GM13976 (cell line): ENCODE data around the gene ZSCAN5B.

Experiments used
- DNase-seq: peaks from one replicate; pipeline ENCODE4 v3.0.0; 2012; ENCODE audit warnings: low spot score
- in situ Hi-C: fragments of 300-500 bp; cut with MboI; formaldehyde crosslinking; loops from one replicate; pipeline ENCODE4 v1.12.0; 2022; ENCODE audit warnings: low sequenced_read_pairs, mixed read lengths, inconsistent platforms; ENCODE audit not compliant: unreplicated experiment
- TF ChIP-seq, protein P1 (sequence below): IDR thresholded peaks from 2 replicates; pipeline ENCODE4 v1.5.1; 2012; ENCODE audit warnings: borderline replicate concordance, mild to moderate bottlenecking; ENCODE audit not compliant: insufficient read depth; ENCODE audit errors: extremely low read depth, missing control alignments, control extremely low read depth

Gene ZSCAN5B

DNA sequence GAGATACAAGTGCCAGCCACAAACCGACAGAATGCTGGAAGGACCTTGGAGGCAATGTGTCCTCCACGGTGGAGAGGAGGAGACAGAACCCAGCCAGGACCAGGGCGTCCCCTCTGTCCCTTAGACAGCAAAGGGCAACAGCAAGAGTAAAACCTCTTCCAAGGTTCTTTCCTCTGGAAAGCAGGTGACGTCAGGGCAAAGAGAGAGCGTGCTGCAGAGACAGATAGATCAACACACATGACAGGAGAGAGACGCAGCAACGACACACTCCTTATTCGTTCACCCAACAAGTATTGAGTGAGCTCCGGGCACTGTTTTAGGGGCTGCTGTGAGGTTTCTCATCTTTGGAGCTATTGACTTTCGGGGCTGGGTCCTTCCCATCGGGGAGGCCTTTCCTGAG, 23.0 kb downstream of the ZSCAN5B start:
- in situ Hi-C loops, result loop anchor here (10.0 kb wide), 1 partner anchor 100 kb away; no protein-coding TSS in a partner anchor
- TF ChIP-seq, protein P1, sequence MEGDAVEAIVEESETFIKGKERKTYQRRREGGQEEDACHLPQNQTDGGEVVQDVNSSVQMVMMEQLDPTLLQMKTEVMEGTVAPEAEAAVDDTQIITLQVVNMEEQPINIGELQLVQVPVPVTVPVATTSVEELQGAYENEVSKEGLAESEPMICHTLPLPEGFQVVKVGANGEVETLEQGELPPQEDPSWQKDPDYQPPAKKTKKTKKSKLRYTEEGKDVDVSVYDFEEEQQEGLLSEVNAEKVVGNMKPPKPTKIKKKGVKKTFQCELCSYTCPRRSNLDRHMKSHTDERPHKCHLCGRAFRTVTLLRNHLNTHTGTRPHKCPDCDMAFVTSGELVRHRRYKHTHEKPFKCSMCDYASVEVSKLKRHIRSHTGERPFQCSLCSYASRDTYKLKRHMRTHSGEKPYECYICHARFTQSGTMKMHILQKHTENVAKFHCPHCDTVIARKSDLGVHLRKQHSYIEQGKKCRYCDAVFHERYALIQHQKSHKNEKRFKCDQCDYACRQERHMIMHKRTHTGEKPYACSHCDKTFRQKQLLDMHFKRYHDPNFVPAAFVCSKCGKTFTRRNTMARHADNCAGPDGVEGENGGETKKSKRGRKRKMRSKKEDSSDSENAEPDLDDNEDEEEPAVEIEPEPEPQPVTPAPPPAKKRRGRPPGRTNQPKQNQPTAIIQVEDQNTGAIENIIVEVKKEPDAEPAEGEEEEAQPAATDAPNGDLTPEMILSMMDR, result no peak
- DNase-seq, result no peak

DNA sequence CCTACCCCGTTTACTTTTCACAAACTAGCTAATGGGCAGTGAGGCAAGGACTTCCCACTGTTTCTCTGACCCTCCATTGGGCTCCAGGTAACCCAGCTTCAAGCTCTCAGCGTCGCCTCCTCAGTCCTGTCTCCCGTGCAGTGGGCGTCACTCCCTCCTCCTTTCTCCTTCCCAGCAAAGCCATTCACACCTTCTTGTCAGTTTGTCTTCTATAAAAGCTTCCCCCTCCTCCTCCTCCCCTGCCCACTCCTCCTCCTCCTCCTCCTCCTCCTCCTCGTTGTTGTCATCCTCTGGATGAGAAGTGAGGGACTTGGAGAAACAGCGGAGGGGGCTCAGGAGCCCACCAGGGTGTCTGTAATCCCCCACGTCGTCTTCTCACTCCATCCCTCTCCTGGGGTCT, 23.5 kb downstream of the ZSCAN5B start:
- no peak for DNase-seq
- TF ChIP-seq, protein P1, result no peak
- in situ Hi-C loops, result loop anchor here (10.0 kb wide), 1 partner anchor 99 kb away; no protein-coding TSS in a partner anchor

DNA sequence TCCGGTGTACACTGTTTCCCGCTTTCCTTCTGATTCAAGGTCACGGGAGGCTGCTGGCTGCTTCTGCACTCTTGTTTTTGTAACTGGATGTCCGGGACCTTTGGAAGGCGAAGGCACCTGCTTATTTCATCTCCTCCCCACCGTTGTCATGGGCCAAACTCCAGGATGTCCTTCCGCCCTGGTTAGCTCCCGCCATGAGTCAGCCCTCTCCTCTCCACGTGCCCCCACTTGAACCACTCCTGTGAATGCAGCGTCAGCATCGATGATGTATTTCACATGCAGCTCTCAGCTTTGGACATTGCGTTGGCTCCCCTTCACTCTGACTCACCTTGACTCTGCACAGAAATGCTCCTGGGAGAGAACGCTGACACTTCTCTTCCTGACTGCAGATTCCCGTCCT, 27.3 kb downstream of the ZSCAN5B start:
- TF ChIP-seq, protein P1, result no peak
- in situ Hi-C loops, result loop anchor here (10.0 kb wide), 1 partner anchor 95 kb away; no protein-coding TSS in a partner anchor
- DNase-seq, result no peak

DNA sequence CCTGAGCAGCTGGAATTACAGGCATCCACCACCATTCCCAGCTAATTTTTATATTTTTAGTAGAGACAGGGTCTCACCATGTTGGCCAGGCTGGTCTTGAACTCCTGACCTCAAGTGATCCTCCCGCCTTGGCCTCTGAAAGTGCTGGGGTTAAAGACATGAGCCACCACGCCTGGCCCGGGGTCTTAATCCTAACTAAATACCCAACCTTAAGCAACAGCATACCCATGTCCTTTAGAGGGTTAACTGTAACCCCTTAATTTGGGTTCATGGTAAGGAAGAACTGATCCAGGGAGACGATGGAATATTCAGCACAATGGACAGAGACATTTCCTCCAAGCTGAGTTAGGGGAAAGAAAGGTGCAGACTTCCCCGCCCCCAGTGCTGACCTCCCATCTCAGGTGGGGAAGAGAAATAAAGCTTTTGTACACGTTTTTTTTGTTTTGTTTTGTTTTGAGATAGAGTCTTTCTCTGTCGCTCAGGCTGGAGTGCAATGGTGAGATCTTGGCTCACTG, 30.5 kb downstream of the ZSCAN5B start:
- in situ Hi-C loops, result no loop called here
- DNase-seq, result no peak
- TF ChIP-seq, protein P1, result no peak

DNA sequence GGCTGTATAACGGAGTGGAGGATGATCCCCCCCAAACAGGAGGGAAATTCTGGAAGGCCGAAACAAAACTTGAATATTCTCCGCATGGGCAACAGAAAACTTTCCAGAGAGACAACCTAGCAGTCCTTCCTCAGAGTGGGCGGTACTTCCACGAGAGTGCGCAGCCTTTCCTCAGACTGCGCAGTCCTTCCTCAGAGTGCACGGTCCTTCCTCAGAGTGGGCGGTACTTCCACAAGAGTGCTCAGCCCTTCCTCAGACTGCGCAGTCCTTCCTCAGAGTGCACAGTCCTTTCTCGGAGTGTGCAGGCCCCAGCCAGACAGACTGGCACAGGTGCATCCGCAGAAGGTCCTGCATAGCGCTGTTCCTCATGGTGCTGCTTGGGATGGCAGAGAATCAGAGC, 34.5 kb downstream of the ZSCAN5B start:
- in situ Hi-C loops, result no loop called here
- no peak for DNase-seq
- TF ChIP-seq, protein P1, result no peak

DNA sequence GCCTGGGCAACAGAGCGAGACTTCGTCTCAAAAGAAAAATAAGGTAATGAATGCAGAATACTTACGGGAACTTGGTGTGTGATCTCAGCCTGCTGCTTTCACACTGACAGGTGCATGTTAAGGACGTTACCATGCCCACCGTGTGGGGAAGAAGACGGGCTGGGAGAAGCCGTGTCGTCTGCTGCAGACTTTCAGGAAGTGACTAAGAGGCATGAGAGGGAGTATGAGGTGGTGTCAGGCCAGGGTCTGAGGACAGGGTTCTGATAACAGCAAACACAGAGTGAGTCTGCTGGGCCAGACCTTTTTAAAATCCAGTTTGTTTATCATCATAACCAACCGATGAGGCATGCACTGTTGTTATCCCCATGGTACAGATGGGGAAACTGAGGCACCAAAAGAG, 35.3 kb downstream of the ZSCAN5B start:
- DNase-seq, result no peak
- in situ Hi-C loops, result no loop called here
- TF ChIP-seq, protein P1, result no peak

DNA sequence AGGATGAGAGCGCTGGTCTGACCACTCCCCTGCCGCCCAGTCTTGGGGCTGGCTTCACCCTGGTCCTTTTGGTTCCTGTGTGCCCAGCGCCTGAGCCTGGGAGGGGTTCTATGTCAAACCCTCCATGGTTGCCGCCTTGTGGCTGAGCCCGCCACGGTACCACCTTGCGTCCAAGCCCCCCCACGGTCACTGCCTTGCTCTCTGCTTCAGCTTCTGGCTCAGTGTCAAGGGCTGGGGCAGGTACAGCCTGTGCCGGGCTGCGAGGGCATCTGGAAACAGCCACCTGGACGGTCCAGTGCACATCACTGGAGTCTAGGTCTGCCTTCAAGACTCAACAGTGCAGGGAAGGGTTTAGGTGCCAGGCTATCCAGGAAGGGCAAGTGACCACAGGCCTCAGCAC, 36.0 kb downstream of the ZSCAN5B start:
- no peak for DNase-seq

More for the DNA sequence above, 36.0 kb downstream of the ZSCAN5B start:
- TF ChIP-seq, protein P1, result no peak
- in situ Hi-C loops, result no loop called here
